ENCODE data around the gene CENPA.
A peak's percentile ranks its signal among the peaks of the same experiment; 100 is the strongest.
"Not testable (repeated sequence)": the region's sequence is repeated elsewhere in the genome, so short reads cannot be mapped to it uniquely, and the experiment has no call there.

CENPA gene

DNA sequence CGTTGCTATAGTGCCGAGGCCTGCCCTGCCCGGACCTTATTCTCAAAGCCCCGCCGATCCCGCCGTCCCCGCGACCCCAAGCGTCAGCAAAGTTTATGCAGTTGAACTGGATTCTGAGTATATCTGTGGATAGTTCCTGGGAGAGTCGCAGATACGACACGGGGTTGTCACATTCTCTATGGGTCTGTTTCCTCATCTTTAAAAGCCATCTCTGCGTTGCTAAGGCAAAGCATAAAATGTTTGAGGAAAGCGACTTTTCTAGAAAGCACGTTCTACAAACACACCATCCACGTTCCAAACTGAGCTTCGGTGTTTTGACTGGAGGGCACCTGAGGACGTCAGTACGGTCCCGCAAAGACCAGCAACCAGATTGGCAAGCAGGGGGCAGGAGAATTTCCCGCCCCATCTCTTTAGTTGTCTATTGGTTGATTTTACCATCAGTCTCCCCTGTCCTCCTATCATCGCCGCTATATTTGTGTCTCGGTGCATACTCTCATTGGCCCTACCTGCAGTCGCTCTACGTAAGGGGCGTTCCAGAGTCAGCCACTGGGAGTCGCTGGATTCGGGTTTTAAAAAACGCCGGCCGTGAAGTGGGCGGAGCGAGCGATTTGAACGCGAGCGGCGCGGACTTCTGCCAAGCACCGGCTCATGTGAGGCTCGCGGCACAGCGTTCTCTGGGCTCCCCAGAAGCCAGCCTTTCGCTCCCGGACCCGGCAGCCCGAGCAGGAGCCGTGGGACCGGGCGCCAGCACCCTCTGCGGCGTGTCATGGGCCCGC, at the start of gene CENPA:
CENPA (plus strand) TSS at position 626 of the 776 bp plus-strand sequence; CDS start at position 767, 141 bp downstream.
- peak; percentile 99 for DNase-seq (ENCODE audit: low spot score)

DNA sequence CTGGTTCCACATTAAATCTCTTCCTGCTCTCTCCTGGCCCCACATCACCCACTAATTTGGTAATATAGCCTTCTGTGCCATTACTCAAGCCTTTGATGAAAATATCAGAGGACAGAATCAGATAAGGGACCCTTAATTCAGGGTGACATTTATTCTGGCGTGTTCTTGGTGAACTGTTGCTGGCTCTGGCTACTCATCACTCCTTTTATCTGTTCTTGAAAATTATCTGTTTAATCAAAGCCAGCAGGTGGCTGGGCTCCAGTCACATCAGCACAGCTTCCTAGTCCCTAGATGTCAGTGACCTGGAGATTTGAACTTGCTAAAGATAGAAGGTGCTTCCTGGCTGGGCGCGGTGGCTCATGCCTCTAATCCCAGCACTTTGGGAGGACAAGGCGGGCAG, 48.6 kb upstream of the CENPA start:
- DNase-seq (ENCODE audit: low spot score), result no peak

DNA sequence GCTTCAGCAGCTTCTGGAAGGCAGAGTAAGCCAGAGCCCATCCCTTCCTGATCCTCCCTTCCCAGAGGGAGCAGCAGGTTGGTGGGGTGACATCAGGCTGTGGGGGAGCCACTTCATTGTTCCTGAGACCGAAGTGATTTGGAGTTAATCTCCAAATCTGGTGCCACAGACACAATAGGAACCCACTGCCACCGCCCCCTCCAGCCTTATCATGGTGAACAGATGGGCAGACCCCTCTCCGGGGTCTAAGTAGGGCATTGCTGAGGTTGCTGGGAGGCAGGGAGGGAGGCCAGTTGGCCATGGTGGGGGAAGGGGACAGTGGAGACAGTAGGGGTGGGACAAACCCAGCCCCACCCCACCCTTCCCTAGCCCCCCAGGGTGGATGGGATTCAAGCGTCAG, 47.4 kb upstream of the CENPA start:
- no peak for DNase-seq (ENCODE audit: low spot score)

DNA sequence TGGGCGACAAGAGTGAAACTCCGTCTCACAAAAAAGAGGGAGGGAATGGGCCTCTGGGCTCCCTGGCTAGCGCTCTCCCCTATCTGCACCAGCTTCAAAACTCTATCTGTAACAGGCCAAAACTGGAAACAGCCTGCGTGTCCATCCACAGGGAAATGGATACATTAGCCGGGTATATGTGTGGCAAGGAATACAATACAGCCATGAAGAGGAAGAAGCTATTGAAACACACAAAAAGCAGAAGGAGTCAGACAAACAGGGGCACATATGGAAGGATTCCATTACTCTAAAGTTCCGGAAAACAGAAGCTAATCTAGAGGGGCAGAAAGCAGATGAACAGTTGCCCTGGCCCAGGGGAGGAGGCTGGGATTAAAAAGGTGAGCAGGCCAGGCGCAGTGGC, 46.3 kb upstream of the CENPA start:
- DNase-seq (ENCODE audit: low spot score), result no peak

DNA sequence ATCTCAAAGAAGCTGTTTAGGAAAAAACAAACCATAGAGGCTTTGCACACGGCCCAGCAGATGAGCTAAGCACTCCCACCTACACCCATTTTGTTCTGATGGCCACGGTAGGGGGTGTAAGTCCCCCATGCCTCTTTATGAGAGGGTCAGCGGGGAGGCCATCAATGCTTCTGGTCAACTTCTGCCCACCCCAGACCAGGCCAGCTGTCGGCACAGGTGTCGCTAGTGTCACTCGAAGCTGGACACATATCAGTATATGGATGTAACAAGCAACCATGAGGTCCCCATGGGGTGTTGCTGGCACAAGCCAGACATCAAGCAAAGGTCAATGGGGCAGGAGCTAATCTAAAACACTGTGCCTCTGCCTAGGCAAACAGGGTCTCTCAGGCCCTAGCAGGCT, 45.5 kb upstream of the CENPA start:
- DNase-seq (ENCODE audit: low spot score), result no peak

DNA sequence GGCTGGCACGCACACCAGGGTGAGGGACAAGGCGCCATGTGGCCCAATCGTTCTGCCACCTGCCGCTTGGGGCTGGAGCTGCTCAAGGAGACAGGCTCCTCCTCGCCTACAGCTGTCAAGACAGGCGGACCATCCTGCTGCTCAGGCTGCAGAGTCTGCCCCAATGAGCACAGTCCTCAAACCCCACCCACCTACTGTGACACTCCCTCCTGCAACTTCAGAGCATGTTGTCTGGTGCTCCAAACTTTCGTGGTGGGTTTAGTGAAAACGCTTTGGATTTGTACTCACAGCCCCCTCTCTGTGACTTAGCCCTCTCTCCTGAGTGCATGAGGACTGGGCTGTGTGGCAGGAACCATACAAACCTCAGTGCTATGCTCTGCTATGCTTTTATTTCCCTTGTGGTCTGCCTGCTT, 45.0 kb upstream of the CENPA start:
- no peak for DNase-seq (ENCODE audit: low spot score)

DNA sequence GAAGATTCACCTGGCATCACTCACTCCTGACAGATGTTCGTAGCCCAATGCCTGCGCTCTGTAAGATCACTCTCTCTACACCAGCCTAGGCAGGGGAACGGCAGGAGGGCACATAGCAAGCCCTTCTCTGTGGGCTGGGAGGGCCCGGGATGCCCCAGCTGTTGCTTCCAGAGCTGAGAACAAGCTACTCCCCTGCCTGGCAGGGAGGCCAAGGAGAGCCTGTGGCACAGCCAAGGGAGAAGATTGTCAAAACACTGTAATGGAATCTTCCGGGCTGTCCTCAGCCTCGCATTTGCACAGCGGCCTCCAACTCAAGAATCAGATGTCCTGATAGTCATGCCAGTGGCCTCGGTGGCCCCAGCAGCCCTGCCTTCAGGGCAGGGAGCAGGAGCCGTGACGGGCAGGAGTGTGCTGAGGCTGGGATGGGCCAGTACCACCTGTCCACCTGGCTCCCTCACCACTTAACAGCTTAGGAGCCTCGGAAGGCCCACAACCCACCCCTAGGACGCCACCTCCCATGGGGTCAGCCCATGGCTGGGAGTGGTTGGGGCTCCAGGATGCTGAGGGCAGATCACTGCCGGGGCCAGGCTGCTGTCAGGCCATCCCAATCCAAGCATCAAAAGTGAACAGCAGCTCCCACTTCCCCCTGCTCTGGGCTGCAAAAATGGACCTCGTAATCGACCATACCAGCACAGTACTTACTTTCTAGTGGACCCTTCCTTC, 43.6 kb upstream of the CENPA start:
- DNase-seq (ENCODE audit: low spot score), result no peak

DNA sequence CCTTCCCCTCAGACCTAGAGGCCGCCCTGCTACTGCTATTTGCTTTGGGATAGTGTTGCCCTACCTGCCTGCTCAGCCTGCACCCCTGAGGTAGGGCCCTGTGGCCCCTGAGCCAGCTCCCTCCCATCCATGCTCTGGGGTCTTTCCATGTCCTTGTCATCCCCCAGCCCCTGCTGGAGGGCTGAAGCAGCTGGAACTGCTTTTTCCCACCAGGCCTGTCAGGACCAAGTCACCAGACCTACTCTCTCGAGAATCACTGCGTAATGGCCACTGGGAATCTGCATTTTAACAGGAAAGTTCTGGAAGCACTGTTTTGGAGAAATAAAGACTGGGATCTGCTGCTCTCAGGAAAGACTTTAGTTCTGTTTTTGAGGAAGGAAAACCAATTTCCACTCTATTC, 42.0 kb upstream of the CENPA start:
- DNase-seq (ENCODE audit: low spot score), result no peak

DNA sequence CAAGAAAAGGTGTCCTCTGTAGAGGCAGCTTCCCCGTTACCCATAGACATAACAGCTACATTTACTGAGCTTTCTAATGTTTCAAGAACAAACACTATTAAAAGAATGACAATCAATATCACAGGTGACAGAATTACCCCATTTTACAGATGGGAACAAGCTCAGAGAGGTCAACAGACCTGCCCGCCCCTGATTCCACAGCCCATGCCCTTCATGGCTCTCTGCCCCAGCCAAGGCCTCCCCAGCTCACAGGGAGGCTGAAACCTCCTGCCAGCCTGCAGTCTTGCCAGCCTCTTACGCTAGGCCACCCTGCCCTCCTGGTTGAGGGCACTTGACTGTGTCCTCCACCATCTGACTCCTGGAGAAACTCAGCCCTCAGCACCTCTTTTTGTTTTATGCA, 40.9 kb upstream of the CENPA start:
- no peak for DNase-seq (ENCODE audit: low spot score)

DNA sequence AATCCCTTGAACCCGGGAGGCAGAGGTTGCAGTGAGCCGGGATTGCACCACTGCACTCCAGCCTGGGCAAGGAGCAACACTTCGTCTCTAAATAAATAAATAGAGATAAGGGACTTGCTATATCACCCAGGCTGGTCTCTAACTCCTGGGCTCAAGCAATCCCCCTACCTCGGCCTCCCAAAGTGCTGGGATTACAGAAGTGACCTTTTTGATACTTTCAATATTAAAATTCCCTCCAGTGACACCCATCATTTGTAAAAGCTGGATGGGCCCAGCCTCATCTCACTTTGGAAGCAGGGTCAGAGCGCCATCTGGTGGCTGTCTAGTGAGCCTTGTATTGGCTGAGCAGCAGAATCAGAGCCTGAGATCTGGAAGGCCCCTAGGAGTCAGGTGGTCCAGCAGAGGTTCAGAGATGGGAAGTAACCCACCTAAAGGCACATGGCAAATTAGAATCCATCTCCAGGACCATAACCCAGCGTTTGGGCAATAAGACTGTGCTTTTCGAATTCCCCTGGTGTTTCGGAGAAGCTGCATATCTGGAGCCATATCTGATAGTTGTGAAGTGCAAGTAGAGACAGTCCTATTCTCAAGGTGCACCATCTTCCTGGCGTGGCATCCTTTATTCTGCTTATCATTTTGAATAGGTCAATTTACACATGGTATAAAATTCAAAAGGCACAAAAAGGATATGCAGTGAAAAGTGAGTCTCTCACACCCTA, 40.1 kb upstream of the CENPA start:
- DNase-seq (ENCODE audit: low spot score), result peak; percentile 82

DNA sequence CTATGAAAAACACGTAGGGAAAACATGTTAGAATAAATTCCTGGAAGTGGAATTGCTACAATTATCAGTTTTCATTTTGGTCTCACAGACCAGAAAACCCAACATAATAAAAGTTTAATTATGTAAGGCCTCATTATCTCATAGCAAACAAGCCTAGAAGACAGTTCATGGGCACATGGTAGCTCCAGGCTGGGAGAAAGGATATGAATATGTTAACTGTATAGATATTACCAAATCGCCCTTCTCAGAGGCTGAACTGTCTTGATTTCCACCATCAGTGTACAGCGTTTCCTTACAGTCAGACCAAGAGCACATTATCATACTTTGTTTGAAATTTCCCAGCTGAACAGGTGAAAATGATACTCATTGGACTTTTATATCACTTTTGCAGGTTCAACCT, 38.9 kb upstream of the CENPA start:
- DNase-seq (ENCODE audit: low spot score), result no peak

DNA sequence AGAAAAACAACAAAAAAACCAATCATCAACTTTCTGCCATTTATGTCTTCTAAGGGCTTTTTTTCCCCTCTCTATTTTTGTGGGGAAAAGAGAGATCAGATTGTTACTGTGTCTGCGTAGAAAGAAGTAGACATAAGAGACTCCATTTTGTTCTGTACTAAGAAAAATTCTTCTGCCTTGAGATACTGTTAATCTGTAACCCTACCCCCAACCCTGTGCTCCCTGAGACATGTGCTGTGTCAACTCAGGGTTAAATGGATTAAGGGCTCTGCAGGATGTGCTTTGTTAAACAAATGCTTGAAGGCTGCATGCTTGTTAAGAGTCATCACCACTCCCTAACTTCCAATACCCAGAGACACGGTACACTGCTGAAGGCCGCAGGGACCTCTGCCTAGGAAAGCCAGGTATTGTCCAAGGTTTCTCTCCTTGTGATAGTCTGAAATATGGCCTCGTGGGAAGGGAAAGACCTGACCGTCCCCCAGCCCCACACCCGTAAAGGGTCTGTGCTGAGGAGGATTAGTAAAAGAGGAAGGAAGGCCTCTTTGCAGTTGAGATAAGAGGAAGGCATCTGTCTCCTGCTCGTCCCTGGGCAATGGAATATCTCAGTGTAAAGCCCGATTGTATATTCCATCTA, 36.0 kb upstream of the CENPA start:
- not testable (repeated sequence) for DNase-seq (ENCODE audit: low spot score)

DNA sequence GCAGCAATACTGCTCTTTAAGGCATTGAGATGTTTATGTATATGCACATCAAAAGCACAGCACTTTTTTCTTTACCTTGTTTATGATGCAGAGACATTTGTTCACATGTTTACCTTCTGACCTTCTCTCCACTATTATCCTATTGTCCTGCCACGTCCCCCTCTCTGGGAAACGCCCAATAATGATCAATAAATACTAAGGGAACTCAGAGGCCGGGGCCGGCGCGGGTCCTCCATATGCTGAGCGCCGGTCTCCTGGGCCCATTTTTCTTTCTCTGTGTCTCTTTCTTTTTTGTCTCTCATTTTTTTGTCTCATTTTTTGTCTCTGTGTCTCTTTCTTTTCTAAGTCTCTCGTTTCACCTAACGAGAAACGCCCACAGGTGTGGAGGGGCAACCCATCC, 35.4 kb upstream of the CENPA start:
- DNase-seq (ENCODE audit: low spot score), result not testable (repeated sequence)

DNA sequence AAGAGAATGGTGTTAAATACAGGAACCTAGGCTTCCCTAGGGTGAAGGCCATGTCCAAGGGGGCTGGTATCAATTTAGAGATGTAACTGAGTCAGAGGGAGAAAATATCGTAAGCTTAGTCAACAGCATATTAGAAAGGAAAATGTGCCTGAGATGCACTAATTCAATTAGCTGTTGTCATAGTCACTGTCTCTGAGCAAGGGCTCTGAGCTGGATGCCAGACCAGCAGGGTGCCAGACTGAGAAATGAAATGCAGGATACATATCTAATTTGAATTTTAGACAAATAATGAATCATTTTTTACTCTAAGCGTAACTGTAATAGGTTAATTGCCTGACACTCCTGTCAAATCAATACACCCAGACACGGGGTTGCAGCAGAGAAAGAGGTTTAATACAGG, 33.2 kb upstream of the CENPA start:
- peak; percentile 48 for DNase-seq (ENCODE audit: low spot score)

DNA sequence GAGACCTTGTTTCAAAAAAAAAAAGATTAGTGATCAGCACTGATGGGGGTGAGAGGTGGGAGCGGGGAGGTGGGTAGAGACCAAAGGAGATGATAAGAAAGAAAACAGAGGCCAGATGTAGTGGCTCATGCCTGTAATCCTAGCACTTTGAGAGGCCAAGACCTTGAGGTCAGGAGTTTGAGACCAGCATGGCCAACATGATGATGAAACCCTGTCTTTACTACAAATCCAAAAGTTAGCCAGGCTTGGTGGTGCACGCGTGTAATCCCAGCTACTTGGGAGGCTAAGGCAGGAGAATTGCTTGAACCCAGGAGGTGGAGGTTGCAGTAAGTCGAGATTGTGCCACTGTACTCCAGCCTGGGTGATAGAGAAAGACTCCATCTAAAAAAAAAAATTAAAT, 31.3 kb upstream of the CENPA start:
- no peak for DNase-seq (ENCODE audit: low spot score)

DNA sequence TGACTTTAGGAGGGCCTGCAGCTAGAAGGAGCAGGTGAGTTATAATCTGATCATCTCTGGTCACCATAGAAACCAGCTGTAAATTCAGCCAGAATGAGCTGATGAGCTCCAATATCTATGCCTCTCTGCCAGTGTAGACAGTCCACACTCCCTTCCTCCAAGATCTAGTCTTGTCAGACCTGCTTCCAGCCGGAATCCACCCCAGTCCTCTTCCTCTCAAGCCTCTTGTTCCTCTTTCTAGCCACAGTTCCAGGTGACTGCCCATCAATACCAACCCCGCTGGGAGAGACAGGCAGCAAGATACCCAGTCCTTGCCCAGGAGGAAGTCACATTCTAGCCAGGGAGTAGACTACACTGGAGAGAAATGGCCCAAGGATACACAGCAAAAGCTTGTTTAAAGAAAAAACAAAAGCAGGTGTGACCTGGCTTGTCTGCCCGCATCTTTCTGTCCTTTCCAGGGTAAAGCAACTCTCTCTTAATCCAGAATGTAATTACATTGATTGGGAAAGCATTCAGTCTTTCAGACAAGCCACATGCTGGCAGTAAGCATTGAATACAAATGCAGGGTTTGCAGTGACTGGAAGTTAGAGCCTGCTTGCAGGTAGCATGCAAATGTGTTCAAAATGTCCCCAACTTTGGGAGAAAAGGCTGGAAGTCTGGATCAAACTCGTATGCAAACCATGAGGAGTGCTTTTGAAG, 30.7 kb upstream of the CENPA start:
- DNase-seq (ENCODE audit: low spot score), result no peak

DNA sequence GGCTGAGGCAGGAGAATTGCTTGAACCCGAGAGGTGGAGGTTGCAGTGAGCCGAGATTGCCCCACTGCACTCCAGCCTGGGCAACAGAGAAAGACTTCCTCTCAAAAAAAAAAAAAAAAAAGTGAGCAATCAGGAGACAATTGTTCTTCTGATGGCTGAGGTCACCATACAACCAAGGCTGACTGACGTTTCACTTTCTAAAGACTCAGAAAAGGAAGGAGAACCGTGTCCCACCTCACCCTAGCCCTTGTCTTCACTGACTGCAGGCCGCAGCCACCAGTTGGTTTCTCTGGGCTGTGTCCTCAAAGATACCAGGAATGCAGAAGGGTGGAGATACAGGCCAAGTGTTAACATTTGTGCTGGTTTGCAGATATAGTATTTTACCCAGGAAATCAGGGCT, 29.5 kb upstream of the CENPA start:
- no peak for DNase-seq (ENCODE audit: low spot score)

DNA sequence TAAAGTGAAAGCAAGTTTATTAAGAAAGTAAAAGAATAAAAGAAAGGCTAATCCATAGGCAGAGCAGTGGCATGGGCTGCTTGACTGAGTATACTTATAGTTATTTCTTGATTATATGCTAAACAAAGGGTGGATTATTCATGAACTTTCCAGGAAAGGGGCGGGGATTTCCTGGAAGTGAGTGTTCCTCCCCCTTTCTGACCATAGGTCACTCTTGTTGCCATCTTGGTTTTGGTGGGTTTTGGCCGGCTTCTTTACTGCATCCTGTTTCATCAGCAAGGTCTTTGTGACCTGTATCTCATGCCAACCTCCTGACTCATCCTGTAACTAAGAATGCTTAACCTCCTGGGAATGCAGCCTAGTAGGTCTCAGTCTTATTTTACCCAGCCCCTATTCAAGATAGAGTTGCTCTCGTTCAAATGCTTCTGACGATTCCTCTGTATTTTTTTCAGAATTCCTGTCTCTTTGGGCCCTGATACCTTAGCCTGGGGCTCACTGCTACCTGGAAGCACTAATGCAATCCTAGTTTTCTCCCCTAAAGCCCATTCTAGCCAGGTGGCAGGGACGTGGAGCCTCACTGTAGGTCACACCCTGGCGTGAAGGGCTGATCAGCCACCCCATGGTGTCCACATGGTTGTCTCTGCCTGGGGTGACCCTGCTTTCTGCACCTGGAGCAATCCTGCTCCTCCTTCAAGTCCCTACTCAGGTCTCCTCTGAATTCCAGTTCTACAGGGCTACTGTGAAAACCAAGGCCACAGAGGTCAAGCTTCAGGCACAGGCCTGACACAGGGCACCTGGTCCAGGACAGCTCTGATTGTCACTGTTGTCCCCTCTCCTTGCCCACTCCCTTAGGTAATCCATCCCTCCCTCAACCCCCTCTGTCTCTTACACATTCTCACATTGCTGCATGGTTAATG, 27.7 kb upstream of the CENPA start:
- peak; percentile 59 for DNase-seq (ENCODE audit: low spot score)

DNA sequence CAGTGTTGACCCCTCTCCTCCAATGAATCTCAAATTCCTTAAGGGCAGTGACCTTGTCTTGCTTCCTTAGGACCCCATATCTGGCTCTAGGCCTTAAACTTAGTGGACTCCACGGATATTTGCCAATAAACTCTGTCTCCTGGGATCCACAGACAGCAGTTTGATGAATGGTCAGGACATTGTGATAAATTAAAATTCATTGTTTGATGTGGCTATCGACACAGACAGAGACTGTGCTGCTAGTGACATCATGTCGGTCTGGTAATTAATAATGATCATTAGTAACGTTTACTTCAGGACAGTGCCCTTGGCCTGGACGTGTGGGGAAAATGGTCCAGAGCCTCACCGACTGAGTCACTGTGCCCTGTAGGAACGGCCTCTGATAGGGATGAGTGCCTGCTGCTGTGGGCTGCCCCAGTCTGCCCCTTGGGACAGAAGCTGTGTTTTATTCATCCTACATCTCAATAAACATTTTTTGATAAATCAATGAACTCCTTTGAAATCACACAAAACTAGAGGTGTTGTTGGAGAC, 27.0 kb upstream of the CENPA start:
- DNase-seq (ENCODE audit: low spot score), result no peak

DNA sequence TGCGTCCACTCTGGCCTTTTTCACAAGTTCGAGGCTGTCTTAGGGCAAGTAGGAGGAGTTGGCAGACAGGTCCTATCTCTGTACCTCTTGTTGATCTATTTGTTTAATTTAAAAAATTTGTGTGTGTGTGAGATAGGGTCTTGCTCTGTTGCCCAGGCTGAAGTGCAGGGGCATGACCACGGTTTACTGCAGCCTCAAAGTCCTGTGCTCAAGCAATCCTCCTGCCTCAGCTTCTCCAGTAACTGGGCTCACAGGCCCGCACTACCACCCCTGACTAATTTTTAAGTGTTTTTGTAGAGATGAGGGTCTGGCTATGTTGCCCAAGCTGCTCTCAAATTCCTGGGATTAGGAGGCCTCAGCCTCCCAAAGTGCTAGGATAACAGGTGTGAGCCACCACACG, 26.0 kb upstream of the CENPA start:
- no peak for DNase-seq (ENCODE audit: low spot score)

DNA sequence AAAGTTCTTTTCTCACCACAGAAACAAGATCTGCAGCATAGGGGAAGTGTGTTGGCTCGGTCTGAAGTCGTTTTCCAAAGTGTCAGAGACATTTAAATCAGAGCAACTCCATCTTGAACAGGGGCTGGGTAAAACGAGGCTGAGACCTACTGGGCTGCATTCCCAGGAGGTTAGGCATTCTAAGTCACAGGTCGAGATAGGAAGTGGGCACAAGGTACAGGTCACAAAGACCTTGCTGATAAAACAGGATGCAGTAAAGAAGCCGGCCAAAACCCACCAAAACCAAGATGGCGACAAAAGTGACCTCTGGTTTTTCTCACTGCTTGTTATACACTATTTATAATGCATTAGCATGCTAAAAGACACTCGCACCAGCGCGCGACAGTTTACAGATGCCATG, 24.9 kb upstream of the CENPA start:
- DNase-seq (ENCODE audit: low spot score), result not testable (repeated sequence)
